Spleen (tissue), 11 donors: ENCODE results near the gene SMCHD1. TPM values are rescaled to one million over a fixed set of nuclear protein-coding genes. Genes with fewer than 3 reads are reported as not detected.
"Not testable (repeated sequence)": the region's sequence is repeated elsewhere in the genome, so short reads cannot be mapped to it uniquely, and the experiment has no call there.

ENCODE experiments used
- DNase-seq: peaks from one replicate; pipeline ENCODE4 v3.0.0-alpha.2; 2020
- H3K27ac ChIP-seq, 8 donors: fragments of 200-600 bp; sonication (generic) in 7 of 8; 1 replicate in 4 of 8; 2 replicates in 4 of 8; pipeline versions ENCODE4 v1.5.0 to v1.8.0; 2016 to 2021; ENCODE audit warnings: inconsistent platforms in 4 of 8, mild to moderate bottlenecking in 4 of 8, moderate library complexity in 1 of 8
- H3K27me3 ChIP-seq, 7 donors: fragments of 200-600 bp; sonication (generic) in 6 of 7; replicated peaks in 1 of 7; 1 replicate in 4 of 7; 2 replicates in 3 of 7; pipeline versions ENCODE4 v1.5.0 to v1.8.0; 2016 to 2021; ENCODE audit warnings: inconsistent platforms in 3 of 7, mild to moderate bottlenecking in 1 of 7
- H3K36me3 ChIP-seq, 6 donors: fragments of 200-600 bp; sonication (generic) in 5 of 6; 1 replicate in 4 of 6; 2 replicates in 2 of 6; pipeline versions ENCODE4 v1.5.0 to v1.8.0; 2016 to 2021; ENCODE audit warnings: inconsistent platforms in 2 of 6
- H3K4me1 ChIP-seq, 6 donors: fragments of 200-600 bp; sonication (generic) in 5 of 6; 1 replicate in 3 of 6; 2 replicates in 3 of 6; pipeline versions ENCODE4 v1.5.0 to v1.8.0; 2016 to 2021; ENCODE audit warnings: inconsistent platforms in 3 of 6
- H3K4me3 ChIP-seq, 8 donors: fragments of 200-600 bp; sonication (generic) in 7 of 8; 1 replicate in 4 of 8; 2 replicates in 4 of 8; pipeline versions ENCODE4 v1.5.0 to v1.8.0; 2016 to 2021; ENCODE audit warnings: inconsistent platforms in 4 of 8, mild to moderate bottlenecking in 4 of 8, moderate library complexity in 2 of 8
- H3K9me3 ChIP-seq, 8 donors: fragments of 200-600 bp; sonication (generic) in 7 of 8; 1 replicate in 4 of 8; 2 replicates in 4 of 8; pipeline versions ENCODE4 v1.5.0 to v1.8.0; 2016 to 2021; ENCODE audit warnings: inconsistent platforms in 4 of 8
- POLR2A ChIP-seq, 3 donors: fragments of 450-650 bp; IDR thresholded peaks; one replicate each; pipeline ENCODE4 v1.5.1; 2017; ENCODE audit warnings: antibody characterized with exemption in 3 of 3, mild to moderate bottlenecking in 1 of 3
- POLR2AphosphoS5 ChIP-seq, 3 donors: sonication (generic); formaldehyde crosslinking; IDR thresholded peaks; one replicate each; pipeline ENCODE4 v1.5.1; 2017; ENCODE audit warnings: antibody characterized with exemption in 3 of 3
- WGBS, 5 donors: extraction: QIAGEN DNeasy Blood & Tissue Kit in 3 of 5; methylation state at CpG; one replicate each; pipeline versions ENCODE4 v1.1.5 to v1.1.7; 2013 to 2018; 5-methylcytosine and 5-hydroxymethylcytosine counted together
- intact Hi-C: fragments of 100-400 bp; cut with DNase I; formaldehyde crosslinking; loops from one replicate; pipeline ENCODE4 v1.15.0; 2023; ENCODE audit warnings: low total_unique reads
- polyA plus RNA-seq, 3 donors: library from polyadenylated mRNA; stranded (reverse); fragments of 200-250 nt; gene quantifications; one replicate each; pipeline ENCODE4 v1.2.1, GENCODE V29; 2013
- total RNA-seq, 7 donors: library from RNA; depleted of rRNA in 3 of 7; stranded (reverse); fragments of >200 nt in 3 of 7; fragmentation: NEBNext Ultra II Directional in 4 of 7; extraction: Animal tissue kit (Norgen Biotek cat#: 25700) in 4 of 7; gene quantifications; one replicate each; pipeline versions ENCODE4 v1.1.0 to v1.2.1, GENCODE V29; 2016 to 2021
- TF ChIP-seq, protein P1 (sequence below), 11 experiments: fragments of 200-600 bp in 7 of 11; fragments of 450-650 bp in 4 of 11; sonication (generic) in 4 of 11; IDR thresholded peaks in 8 of 11; conservative IDR thresholded peaks in 3 of 11; 1 replicate in 7 of 11; 2 replicates in 4 of 11; pipeline versions ENCODE4 v1.4.0 to v1.8.0; 2016 to 2021; ENCODE audit warnings: antibody characterized with exemption in 11 of 11, inconsistent platforms in 4 of 11, mild to moderate bottlenecking in 1 of 11
- donor health status: healthy with polysubstance abuse.
- donor health status: DM: no; HTN: no; CAD: no; lungs with moderate emphysema.
- donor health status: DM: no; HTN: no; CAD: no.
- donor health status: Bipolar disorder and iron deficiency.
- donor health status: healthy.
- donor health status: DM: no; HTN: no; CAD: no.
- donor health status: DM: yes; HTN: yes; CAD: no.

SMCHD1 gene
- total and polyA plus RNA-seq, 10 donors, result 14.7 to 361 (median 148) TPM

DNA sequence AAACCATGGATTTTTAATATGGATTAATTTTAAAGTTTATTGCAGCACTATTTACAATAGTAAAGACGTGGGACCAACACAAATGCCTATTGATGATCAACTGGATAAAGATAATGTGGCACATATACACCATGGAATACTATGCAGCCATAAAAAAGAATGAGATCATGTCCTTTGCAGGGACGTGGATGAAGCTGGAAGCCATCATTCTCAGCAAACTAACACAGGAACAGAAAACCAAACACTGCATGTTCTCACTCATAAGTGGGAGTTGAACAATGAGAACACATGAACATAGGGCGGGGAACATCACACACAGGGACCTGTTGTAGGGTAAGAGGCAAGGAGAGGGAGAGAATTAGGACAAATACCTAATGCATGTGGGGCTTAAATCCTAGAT, 5.3 kb downstream of the SMCHD1 start:
- H3K27ac ChIP-seq, H3K9me3 ChIP-seq, H3K4me3 ChIP-seq, H3K27me3 ChIP-seq, intact Hi-C loops, DNase-seq: not testable (repeated sequence)
- peaks cover 0 to 18% (median 0%) of the 10 kb centered on the region in 6 donors for H3K36me3 ChIP-seq
- WGBS, 5 donors, result 94 to 99% (median 96%) methylated on average over 3 of the region's 3 CpGs
- TF ChIP-seq POLR2AphosphoS5 (IDR thresholded peaks at IDR 0.05), result peak in 1 of 3 donors; percentile 53
- peaks cover 30 to 85% (median 74%) of the 10 kb centered on the region in 6 donors for H3K4me1 ChIP-seq

DNA sequence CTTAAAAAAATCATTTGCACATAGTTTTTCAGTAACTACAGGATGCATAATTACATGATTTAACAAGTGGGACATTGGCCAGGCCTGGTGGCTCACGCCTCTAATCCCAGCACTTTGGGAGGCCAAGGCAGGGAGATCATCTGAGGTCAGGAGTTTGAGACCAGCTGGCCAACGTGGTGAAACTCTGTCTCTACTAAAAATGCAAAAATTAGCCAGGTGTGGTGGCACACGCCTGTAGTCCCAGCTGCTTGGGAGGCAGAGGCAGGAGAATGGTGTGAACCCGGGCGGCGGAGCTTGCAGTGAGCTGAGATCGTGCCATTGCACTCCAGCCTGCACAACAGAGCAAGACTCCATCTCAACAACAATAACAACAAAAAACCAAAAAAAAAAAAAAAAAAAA, 6.8 kb downstream of the SMCHD1 start:
- peak in 2 of 3 donors; percentile 19 to 36 for TF ChIP-seq POLR2AphosphoS5 (IDR thresholded peaks at IDR 0.05)
- H3K27ac ChIP-seq, DNase-seq, H3K4me3 ChIP-seq, H3K27me3 ChIP-seq, intact Hi-C loops, H3K9me3 ChIP-seq: not testable (repeated sequence)
- Histone ChIP-seq H3K36me3 (peaks cover 0 to 30% (median 9%) of the 10 kb centered on the region in 6 donors), H3K4me1 (peaks cover 30 to 96% (median 81%) of the 10 kb centered on the region in 6 donors)
- WGBS, 5 donors, result 81 to 89% (median 87%) methylated on average over 7 of the region's 7 CpGs

DNA sequence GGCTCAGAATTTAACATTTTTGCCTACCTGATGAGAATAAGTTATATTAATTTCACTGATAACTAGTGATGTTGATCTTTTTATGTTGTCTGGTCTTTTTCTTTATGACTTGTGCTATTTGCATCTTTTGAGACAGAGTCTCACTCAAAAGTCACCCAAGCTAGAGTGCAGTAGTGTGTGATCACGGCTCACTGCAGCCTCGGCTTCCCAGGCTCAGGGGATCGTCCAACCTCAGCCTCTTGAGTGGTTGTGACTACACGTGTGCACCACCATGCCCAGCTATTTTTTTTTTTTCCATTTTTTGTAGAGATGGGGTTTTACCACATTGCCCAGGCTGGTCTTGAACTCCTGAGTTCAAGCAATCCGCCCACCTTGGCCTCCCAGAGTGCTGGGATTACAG, 7.5 kb downstream of the SMCHD1 start:
- 54 to 71% (median 62%) methylated on average over 5 of the region's 5 CpGs for WGBS, 5 donors
- no peaks in the 10 kb centered on the region for H3K27me3 ChIP-seq
- peak; percentile 71 for DNase-seq
- peaks cover 0 to 37% (median 16%) of the 10 kb centered on the region in 6 donors for H3K36me3 ChIP-seq
- peak in 1 of 3 donors; percentile 25 for TF ChIP-seq POLR2AphosphoS5 (IDR thresholded peaks at IDR 0.05)
- TF ChIP-seq, protein P1, sequence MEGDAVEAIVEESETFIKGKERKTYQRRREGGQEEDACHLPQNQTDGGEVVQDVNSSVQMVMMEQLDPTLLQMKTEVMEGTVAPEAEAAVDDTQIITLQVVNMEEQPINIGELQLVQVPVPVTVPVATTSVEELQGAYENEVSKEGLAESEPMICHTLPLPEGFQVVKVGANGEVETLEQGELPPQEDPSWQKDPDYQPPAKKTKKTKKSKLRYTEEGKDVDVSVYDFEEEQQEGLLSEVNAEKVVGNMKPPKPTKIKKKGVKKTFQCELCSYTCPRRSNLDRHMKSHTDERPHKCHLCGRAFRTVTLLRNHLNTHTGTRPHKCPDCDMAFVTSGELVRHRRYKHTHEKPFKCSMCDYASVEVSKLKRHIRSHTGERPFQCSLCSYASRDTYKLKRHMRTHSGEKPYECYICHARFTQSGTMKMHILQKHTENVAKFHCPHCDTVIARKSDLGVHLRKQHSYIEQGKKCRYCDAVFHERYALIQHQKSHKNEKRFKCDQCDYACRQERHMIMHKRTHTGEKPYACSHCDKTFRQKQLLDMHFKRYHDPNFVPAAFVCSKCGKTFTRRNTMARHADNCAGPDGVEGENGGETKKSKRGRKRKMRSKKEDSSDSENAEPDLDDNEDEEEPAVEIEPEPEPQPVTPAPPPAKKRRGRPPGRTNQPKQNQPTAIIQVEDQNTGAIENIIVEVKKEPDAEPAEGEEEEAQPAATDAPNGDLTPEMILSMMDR (IDR thresholded peaks at IDR 0.05 in 8 of 11, conservative IDR thresholded peaks at IDR 0.05 in 3 of 11), result no peak
- peak overlapping the region in 1 of 8 donors; percentile 6 for H3K4me3 ChIP-seq
- H3K4me1 ChIP-seq, result peaks cover 30 to 96% (median 75%) of the 10 kb centered on the region in 6 donors
- H3K9me3 ChIP-seq, result no peaks in the 10 kb centered on the region
- no peak overlapping the region for H3K27ac ChIP-seq
- intact Hi-C loops, result no loop called here

DNA sequence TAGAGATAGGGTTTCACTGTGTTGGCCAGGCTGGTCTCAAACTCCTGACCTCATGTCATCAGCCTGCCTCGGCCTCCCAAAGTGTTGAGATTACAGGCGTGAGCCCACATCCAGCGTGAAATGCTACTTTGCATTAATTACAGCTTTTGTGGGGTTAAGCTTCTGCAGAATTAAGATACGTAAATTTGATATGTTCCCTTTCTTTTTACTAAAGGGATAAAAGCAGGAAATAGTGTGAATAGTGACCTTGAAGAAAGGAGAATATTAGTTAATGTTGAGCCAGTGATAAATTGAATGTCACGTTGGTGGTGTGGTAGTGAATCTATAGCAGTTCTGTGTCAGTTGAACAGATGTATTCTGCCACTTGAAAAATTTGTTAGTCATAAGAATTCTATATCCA, 16.9 kb downstream of the SMCHD1 start:
- 85 to 91% (median 91%) methylated on average over 5 of the region's 5 CpGs for WGBS, 5 donors

DNA sequence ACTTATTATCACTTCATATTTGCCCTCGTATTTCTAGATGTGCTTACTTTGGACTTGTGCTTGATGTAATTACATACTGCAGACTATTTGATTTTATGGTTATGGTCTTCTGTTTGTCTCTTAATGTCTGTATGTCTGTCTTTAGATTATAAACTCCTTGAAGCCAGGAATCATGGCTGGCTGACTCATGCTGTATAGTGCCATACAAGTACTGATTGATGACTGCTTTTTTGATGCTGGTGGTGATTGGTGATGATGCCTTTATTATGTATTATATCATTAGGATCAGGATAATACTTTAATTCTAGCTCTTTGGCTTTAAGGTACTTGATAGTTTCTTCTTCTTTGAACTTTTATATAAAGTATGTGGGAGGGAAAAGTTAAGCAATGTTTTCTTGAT, 17.3 kb downstream of the SMCHD1 start:
- Histone ChIP-seq H3K27ac (no peak overlapping the region), H3K27me3 (no peaks in the 10 kb centered on the region), H3K4me1 (peaks cover 0 to 36% (median 9%) of the 10 kb centered on the region in 6 donors), H3K4me3 (no peak overlapping the region), H3K36me3 (peaks cover 6 to 100% (median 78%) of the 10 kb centered on the region in 6 donors), H3K9me3 (no peaks in the 10 kb centered on the region)
- WGBS, 5 donors, result 81 to 88% (median 82%) methylated on average over 1 of the region's 1 CpG
- TF ChIP-seq, protein P1 (IDR thresholded peaks at IDR 0.05 in 8 of 11, conservative IDR thresholded peaks at IDR 0.05 in 3 of 11), result no peak
- TF ChIP-seq POLR2A (IDR thresholded peaks at IDR 0.05) (no peak), POLR2AphosphoS5 (IDR thresholded peaks at IDR 0.05) (no peak)
- DNase-seq, result no peak
- intact Hi-C loops, result no loop called here

More for the DNA sequence above, 16.9 kb downstream of the SMCHD1 start:
- Histone ChIP-seq H3K36me3 (peaks cover 6 to 100% (median 81%) of the 10 kb centered on the region in 6 donors), H3K4me1 (peaks cover 0 to 41% (median 10%) of the 10 kb centered on the region in 6 donors), H3K4me3 (no peak overlapping the region), H3K9me3 (no peaks in the 10 kb centered on the region), H3K27ac (peak overlapping the region in 1 of 8 donors; percentile 7), H3K27me3 (no peaks in the 10 kb centered on the region)
- TF ChIP-seq, protein P1 (IDR thresholded peaks at IDR 0.05 in 8 of 11, conservative IDR thresholded peaks at IDR 0.05 in 3 of 11), result no peak
- no peak for TF ChIP-seq POLR2A (IDR thresholded peaks at IDR 0.05)
- TF ChIP-seq POLR2AphosphoS5 (IDR thresholded peaks at IDR 0.05), result peak in 1 of 3 donors; percentile 9
- intact Hi-C loops, result no loop called here
- no peak for DNase-seq

DNA sequence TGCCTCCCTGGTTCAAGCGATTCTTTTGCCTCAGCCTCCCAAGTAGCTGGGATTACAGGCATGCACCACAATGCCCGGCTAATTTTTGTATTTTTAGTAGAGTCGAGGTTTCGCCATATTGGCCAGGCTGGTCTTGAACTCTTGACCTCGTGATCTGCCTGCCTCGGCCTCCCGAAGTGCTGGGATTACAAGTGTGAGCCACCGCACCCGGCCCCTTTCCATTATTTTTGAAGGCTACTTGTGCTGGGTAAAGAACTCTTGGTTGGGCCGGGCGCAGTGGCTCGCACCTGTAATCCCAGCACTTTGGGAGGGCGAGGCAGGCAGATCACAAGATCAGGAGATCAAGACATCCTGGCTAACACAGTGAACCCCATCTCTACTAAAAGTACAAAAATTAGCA, 23.4 kb downstream of the SMCHD1 start:
- H3K9me3 ChIP-seq, H3K27me3 ChIP-seq, intact Hi-C loops, H3K4me3 ChIP-seq, H3K27ac ChIP-seq, DNase-seq: not testable (repeated sequence)
- Histone ChIP-seq H3K4me1 (peaks cover 0 to 40% (median 19%) of the 10 kb centered on the region in 6 donors), H3K36me3 (peaks cover 0 to 95% (median 38%) of the 10 kb centered on the region in 6 donors)
- WGBS, 5 donors, result 95 to 97% (median 97%) methylated on average over 12 to 13 of the region's 13 CpGs
